NCI-H2107 (cell line): ENCODE measurements around the gene CRYBA4.
"Not testable (repeated sequence)": the region's sequence is repeated elsewhere in the genome, so short reads cannot be mapped to it uniquely, and the experiment has no call there.

ENCODE experiments used
- DNase-seq: peaks from one replicate; lab custom pipeline; 2025; lab: John Stamatoyannopoulos, UW

Gene CRYBA4

DNA sequence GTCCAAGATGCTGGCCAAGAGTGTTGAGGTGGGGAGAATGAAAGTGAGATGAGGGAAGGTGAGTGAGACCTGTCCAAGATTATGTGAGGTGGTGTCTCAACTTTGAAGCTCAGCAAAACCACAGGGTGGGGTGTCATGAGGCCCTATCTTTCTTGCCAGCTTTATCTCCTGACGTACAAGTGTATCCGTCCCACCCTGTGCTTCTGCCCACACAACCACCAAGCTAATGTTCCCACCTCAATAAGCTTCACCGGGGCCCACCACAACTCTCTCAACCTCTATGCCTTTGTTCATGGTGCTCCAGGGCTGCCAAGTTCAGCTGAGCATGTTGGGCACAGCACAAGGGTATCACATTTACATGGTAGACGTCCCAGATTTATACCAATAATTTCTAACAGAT, 24.7 kb upstream of the CRYBA4 start:
- no peak for DNase-seq

- DNase-seq, result no peak
These were observed 24.3 kb upstream of the CRYBA4 start for GRCh38 chr22:26597480-26597879.

GRCh38 chr22:26599505-26599904, 22.3 kb upstream of the CRYBA4 start:
- no peak for DNase-seq

- no peak for DNase-seq
These were observed 20.0 kb upstream of the CRYBA4 start for GRCh38 chr22:26601726-26602125.

DNA sequence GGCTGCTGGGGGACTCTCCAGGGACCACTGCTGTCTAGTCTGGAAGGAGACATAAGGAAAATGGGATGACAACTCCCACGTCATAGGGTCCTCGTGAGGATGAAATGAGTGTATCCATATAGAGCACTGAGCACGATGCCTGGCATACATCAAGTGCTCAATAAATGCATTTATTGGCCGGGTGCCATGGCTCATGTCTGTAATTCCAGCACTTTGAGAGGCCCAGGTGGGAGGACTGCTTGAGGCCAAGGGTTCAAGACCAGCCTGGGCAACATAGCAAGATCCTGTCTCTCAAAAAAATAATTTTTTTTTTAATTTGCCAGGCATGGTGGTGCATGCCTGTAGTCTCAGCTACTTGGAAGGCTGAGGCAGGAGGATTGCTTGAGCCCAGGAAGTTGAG, 19.6 kb upstream of the CRYBA4 start:
- DNase-seq, result no peak

GRCh38 chr22:26604368-26604767, 17.4 kb upstream of the CRYBA4 start:
- DNase-seq, result no peak

GRCh38 chr22:26606611-26607010, 15.2 kb upstream of the CRYBA4 start:
- DNase-seq, result no peak

DNA sequence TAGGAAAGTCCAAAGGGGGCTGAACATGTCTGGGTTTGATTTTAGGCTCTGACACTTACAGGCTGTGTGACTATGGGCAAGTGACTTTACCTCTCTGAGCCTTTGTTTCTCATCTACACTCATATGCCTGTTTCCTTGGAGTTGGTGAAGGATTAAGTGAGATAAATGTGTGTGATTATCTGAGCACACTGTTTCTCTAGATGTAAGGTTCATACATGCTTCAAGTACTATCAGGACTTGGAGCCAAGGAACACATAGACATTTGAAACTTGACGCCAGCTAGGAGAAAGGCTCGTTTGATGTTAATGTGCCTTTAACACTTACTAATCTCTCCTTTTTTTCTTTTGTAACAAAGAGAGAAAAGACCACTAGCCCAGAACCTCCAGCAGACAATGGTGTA, 13.6 kb upstream of the CRYBA4 start:
- no peak for DNase-seq

GRCh38 chr22:26609287-26609686, 12.5 kb upstream of the CRYBA4 start:
- DNase-seq, result no peak

GRCh38 chr22:26610072-26610958, 11.4 kb upstream of the CRYBA4 start:
- DNase-seq, result no peak

- no peak for DNase-seq
These were observed 10.8 kb upstream of the CRYBA4 start for GRCh38 chr22:26610996-26611395.

DNA sequence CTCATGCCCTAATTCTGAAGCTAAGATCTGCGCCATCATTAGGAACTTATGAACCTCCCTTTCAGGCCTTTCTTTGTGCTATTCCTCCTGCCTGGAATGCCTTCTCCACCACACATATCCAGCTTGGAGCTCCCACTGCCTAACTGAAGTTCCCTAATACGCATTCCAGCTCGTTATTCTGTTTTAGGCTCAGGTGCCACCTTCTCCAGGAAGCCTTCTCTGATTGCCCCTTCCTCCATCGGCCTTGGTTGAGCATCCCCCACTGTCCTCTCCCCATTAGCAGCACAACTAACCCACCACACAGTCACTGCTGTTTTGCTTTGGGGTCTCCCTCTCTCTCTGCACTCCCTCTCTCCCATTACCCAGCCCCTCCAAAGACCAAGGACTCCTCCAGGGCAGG, 9.1 kb upstream of the CRYBA4 start:
- DNase-seq, result no peak

DNA sequence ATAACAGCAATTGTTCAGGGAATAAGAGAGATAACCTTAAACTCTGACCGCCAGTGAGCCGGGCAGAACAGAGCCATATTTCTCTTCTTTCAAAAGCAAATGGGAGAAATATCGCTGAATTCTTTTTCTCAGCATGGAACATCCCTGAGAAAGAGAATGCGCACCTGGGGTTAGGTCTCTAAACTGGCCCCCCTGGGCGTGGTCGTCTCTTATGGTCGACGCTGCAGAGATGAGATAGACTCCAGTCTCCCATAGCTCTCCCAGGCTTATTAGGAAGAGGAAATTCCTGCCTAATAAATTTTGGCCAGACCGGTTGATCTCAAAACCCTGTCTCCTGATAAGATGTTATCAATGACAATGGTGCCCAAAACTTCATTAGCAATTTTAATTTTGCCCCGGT, 8.0 kb upstream of the CRYBA4 start:
- DNase-seq, result not testable (repeated sequence)

- no peak for DNase-seq
These were observed 7.4 kb upstream of the CRYBA4 start for GRCh38 chr22:26614322-26614721.

DNA sequence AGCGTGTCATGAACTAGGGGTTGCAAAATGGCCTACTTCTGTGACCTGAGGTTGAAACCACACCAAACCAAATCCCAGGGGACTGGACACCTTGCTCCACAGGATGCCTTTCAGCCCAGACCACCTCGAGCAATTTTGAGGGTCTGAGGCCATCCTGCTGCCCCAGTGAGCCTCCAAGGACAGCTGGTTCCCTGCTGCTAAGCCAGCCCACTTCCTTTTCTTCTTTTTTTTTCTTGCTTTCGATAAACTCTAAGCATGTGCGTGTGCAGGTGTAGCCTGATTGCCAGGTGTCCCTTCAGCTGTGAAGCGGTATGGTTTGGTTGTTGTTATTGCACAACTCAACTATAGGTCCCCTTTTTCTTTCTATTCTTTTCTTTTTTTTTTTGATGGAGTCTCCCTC, 6.6 kb upstream of the CRYBA4 start:
- DNase-seq, result no peak

GRCh38 chr22:26615830-26616435, 5.8 kb upstream of the CRYBA4 start:
- DNase-seq, result no peak

DNA sequence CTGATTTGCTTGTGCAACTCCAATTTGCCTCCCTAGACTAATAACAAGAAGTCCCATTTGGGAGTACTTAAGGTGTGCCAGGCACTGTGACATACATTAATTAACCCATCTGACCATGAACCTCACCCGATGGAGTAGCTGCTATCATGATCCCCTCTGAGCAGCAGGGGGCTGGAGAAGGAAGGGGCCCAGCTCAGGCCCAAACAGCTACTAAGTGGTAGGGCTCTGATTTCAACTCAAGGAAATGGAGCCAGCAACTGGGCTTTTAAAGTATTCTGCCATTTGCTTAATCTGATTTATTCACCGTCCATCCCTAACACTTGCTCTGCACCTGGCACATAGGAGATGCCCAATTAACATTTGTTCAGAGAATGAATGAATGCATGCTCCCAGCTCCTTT, 5.1 kb upstream of the CRYBA4 start:
- DNase-seq, result no peak

DNA sequence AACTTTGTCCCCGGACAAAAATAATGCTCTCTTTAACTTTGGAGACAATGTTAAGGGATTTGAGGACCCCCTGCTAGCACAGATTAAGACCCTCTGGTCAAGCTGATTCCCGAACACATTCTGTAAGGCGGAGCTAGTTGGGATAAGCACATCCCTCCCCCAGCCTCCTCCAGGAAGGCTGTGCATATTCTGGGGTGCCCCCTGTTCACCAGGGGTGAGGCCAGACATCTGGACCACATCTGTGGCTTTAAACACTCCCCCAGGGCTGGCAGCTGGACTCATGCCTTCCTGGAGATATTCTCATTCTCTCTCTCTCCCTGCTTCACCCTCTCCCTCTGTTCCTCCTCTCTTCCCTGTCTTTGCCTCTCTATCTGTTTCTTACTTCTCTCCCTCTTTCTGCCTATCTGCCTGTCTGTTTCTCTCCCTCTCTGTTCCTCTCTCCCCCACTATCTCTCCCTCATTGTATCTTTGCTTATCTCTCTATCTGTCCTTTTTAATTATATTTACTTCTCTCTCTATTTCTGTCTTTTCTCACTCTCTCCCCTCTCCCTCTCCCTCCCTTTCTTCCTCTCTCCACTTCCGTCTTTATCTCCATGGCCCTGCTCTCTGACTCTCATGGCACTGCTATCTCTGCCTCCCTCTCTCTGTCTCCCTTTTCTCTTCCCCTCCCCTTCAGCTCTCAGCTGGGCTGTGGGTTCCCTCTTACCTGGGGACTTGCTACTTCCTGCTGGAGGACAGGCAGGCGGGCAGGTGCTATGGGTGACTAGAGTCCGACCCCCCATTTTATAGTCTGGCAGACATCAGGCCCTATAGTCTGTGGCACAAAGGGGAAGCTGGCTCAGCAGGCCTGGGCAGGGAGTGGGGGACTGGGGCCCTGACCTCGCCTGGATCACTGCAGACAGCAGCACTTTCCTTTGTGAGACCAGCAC, 4.2 kb upstream of the CRYBA4 start, which contains the start of gene CRYBB1:
CRYBB1 (minus strand) TSS at position 757 of the 929 bp plus-strand sequence. CDS start 1,708 bp downstream, outside the sequence.
- DNase-seq, result no peak

GRCh38 chr22:26618455-26618854, 3.3 kb upstream of the CRYBA4 start:
- no peak for DNase-seq

DNA sequence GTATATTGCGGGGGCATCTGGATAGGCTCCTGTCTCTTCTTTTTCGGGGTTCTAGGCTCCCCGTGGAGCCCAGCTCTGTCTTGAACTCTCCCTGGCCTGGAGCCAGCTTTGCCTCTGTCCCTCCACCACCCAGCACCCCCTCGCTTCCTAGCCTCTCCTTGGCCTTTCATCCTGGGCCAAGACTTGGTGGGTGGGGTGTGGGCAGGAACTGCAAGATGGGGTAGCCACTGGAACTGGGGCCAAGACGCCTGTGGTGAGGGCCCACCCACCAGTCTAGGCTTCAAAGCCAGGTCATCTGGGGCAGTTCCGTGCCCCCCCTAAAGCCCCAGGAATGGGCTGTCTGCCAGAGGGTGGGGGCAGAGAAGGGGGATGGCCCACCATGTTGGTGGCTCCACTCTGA, 2.3 kb upstream of the CRYBA4 start:
- no peak for DNase-seq

DNA sequence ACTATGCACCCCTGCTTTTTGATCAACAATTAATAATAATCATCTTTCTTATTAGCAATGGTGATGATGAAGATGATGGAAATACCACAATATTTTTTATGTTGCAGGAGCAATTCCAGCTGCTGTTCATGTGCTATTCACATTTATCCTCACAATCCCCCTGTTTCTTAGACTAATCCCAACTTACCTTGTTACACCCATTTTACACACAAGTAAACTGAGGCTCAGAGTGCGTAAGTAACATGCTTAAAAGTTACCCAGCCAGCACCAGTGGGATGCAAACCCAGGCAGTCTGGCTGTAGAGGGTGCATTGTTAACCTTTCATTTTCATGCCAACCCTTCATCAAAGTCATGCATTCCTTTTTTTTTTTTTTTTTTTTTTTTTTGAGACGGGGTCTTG, 1.6 kb upstream of the CRYBA4 start:
- DNase-seq, result no peak

- DNase-seq, result no peak
These were observed 2.2 kb downstream of the CRYBA4 start for GRCh38 chr22:26623984-26624383.
